HG02798 (cell line): Measurements from ENCODE around the gene DNAH1.

Experiments used
- ATAC-seq: cut with Tn5 transposase; IDR thresholded peaks from one replicate; pipeline ENCODE4 v1.9.1; 2021; ENCODE audit warnings: mild to moderate bottlenecking; ENCODE audit not compliant: unreplicated experiment, poor library complexity

Gene DNAH1

GRCh38 chr3:52290596-52291507 lies 25.3 kb upstream of the DNAH1 start:
- ATAC-seq: no peak

GRCh38 chr3:52291508-52292181 lies 24.5 kb upstream of the DNAH1 start:
- ATAC-seq: no peak

GRCh38 chr3:52292247-52293065 lies 23.7 kb upstream of the DNAH1 start:
- ATAC-seq: no peak

GRCh38 chr3:52293491-52294319 lies 22.4 kb upstream of the DNAH1 start:
- no peak for ATAC-seq

- ATAC-seq: no peak
Observed at GRCh38 chr3:52294320-52295150, 21.6 kb upstream of the DNAH1 start.

- no peak for ATAC-seq
Observed at GRCh38 chr3:52295671-52296208, 20.4 kb upstream of the DNAH1 start.

GRCh38 chr3:52297242-52298148 lies 18.6 kb upstream of the DNAH1 start:
- no peak for ATAC-seq

GRCh38 chr3:52298149-52299098 lies 17.7 kb upstream of the DNAH1 start:
- ATAC-seq: no peak

- ATAC-seq: no peak
Observed at GRCh38 chr3:52299247-52299878, 16.8 kb upstream of the DNAH1 start.

- ATAC-seq: peak; percentile 54
Observed at GRCh38 chr3:52299879-52300611, 16.1 kb upstream of the DNAH1 start.

- ATAC-seq: no peak
Observed at GRCh38 chr3:52302426-52303145, 13.5 kb upstream of the DNAH1 start.

- ATAC-seq: no peak
Observed at GRCh38 chr3:52303811-52304210, 12.3 kb upstream of the DNAH1 start.

- no peak for ATAC-seq
Observed at GRCh38 chr3:52305926-52306325, 10.2 kb upstream of the DNAH1 start.

GRCh38 chr3:52306978-52307377 lies 9.1 kb upstream of the DNAH1 start:
- no peak for ATAC-seq

- no peak for ATAC-seq
Observed at GRCh38 chr3:52308308-52308707, 7.8 kb upstream of the DNAH1 start.
